ENCODE measurements around the gene TEX19.

DNA sequence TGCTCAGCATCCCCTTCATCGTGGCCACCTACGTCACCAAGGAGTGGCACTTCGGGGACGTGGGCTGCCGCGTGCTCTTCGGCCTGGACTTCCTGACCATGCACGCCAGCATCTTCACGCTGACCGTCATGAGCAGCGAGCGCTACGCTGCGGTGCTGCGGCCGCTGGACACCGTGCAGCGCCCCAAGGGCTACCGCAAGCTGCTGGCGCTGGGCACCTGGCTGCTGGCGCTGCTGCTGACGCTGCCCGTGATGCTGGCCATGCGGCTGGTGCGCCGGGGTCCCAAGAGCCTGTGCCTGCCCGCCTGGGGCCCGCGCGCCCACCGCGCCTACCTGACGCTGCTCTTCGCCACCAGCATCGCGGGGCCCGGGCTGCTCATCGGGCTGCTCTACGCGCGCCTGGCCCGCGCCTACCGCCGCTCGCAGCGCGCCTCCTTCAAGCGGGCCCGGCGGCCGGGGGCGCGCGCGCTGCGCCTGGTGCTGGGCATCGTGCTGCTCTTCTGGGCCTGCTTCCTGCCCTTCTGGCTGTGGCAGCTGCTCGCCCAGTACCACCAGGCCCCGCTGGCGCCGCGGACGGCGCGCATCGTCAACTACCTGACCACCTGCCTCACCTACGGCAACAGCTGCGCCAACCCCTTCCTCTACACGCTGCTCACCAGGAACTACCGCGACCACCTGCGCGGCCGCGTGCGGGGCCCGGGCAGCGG is 15.7 kb downstream of the TEX19 start:
- TF ChIP-seq, protein P1, sequence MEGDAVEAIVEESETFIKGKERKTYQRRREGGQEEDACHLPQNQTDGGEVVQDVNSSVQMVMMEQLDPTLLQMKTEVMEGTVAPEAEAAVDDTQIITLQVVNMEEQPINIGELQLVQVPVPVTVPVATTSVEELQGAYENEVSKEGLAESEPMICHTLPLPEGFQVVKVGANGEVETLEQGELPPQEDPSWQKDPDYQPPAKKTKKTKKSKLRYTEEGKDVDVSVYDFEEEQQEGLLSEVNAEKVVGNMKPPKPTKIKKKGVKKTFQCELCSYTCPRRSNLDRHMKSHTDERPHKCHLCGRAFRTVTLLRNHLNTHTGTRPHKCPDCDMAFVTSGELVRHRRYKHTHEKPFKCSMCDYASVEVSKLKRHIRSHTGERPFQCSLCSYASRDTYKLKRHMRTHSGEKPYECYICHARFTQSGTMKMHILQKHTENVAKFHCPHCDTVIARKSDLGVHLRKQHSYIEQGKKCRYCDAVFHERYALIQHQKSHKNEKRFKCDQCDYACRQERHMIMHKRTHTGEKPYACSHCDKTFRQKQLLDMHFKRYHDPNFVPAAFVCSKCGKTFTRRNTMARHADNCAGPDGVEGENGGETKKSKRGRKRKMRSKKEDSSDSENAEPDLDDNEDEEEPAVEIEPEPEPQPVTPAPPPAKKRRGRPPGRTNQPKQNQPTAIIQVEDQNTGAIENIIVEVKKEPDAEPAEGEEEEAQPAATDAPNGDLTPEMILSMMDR (conservative IDR thresholded peaks at IDR 0.05) = no peak
- no peak for TF ChIP-seq EZH2 (IDR thresholded peaks at IDR 0.05; ENCODE audit: low read depth)
